ENCODE data around the gene MTMR10.

MTMR10 gene

DNA sequence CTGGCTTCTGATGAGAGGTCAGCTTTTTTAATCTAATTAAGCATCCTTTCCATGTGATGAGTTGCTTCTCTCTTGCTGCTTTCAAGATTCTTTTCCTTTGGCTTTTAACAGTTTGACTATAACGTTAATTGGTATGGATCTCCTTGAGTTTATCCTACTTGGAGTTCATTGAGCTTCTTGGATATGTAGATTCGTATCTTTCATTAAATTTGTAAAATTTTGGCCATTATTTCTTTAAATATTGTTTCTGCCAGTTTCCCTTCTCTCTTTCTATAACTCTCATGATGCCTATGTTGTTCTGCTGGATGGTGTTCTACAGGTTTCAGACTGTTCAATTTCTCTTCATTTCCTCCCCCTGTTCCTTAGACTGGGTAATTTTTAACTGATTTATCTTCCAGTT is 21.0 kb upstream of the MTMR10 start:
- DNase-seq: no peak

DNA sequence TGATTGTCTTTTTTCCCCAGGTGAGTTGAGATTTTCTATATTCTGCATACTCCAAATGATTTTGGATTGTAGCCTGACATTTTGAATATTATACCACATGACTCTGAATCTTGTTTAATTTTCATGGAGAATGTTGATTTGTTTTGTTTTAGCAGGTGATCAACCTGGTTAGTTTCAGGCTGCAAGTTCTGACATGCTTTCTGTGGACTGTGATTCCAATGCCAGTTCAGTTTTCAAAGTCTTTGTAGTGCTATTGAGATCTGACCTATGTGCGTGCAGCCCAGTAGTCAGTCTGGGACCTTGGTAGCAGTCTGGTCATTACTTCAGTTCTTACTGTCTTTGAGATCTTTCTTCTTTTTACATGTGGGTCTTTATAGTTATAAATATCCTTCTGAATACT is 18.6 kb upstream of the MTMR10 start:
- DNase-seq: no peak

DNA sequence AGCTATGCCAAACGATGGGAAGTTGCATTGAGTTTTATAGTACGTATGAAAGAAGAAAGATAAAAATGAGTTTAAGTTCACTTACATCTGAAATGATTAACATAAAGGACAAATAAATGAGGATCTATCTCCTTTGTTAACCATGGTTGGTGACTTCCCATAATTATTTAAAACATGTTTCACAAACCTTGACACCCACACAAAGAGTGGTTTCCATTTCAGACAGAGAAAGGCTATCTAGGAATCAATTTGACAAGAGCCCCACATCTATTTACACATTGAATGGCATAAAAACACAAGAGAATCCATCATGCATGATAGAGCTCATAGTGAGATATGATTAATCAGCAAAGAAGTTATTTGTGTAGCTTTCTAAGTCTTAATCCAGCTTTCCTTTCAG is 14.2 kb upstream of the MTMR10 start:
- DNase-seq: no peak

DNA sequence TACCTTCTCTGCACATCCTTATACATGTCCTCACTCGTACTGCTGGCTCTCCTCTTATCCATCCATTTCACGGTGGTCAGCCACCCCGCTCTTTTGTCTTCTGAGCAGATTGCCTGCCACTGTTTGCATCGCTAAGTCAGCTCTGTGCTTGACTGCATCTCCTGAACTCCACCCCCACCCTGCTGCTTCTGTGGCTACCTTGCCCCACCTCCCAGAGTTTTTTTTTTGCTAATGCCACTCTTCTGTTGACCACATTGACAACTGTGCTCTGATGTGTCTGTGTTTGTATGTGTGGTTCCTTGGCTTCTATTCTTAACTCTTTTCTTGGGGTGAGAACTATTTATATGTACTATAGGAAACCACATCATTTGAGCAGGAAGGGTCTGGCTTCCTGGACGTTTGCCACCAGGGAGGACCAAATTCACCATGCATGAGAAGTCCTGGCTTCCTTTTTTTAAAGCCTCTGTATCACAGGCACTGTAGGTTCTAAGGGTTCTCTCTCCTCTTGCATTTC is 12.8 kb upstream of the MTMR10 start:
- peak in 2 of 5 experiments; percentile 16 to 21 for DNase-seq

DNA sequence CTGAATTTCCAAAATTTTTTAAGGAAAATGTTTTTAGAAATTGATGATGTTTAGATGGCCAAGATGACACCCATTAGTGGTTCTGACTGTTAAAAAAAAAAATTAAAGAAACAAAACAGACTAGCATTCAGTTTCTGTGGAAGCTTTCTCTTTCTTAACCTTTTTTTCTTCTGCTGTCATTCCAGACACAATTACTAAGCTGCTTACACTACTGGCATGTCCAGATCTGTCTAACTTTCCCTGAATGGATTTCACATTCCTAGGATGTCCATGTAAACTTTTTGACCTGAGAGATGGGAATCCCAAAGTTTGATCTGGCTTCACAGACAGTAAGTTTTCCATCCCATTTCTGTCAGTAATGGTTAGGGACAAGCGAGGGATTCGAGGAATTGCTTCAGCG is 10.3 kb upstream of the MTMR10 start:
- no peak for DNase-seq

DNA sequence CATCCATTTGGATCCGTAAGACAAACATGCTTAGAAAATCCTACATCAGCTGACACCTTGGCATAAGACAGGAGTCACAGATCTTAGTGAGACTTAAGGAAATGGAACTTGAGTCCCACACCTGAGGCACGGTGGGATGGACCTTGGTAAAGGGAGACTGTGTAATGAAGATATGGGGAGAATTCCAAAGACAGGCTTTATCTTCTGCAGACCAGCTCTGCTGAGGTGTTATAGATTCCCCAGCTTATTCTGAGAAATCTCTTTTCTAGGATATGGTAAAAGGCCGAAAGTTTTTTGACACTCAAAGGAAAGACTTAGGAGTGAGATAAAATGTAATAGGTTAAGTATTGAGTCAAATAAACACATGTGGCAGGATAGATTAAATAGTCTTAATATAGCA is 8.3 kb upstream of the MTMR10 start:
- DNase-seq: no peak

DNA sequence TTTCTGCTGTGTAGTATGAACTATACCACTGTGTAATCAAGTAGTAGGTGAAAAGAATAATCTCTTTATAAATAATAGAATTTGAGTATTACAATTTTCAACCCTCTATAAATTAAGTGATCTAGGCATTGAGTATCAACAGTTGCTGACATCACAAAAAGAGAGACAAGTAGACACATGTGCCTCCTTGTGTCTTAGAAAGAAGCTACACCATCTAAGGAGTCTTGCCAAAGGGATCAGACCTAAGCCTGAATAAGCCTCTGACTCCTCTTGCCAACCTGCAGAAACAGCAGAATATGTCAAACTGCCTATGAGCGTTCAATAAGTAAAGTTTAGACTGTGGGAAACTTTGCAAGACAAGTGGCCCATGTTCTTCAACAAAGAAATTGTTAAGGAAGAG is 5.8 kb upstream of the MTMR10 start:
- DNase-seq: peak in 1 of 5 experiments; percentile 8

DNA sequence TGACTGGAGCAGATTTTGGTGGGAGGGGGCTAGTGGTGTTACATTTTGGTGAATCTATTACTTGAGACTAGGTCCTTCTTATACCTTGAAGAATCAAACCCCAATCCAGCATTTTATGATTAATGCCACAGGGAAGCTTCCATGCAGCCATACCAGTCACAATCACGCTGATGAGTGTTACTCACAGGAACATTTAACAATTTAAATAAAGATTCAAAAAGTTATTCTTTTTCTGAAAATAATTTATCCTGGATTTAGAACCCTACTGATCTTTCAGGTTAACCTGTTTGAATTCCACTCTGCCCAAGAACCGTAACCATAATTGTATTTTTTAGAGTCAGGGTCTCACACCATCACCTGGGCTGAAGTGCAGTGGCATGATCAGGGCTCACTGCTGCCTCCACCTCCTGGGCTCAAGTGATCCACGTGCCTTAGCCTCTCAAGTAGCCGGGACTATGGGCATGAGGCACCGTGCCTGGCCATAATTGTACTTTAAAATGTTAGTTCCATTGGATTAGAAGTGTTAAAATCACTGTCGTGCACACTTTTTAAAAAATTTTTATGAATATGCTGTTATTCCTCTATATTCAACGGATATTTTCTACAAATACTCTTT is 929 bp upstream of the MTMR10 start:
- no peak for DNase-seq

DNA sequence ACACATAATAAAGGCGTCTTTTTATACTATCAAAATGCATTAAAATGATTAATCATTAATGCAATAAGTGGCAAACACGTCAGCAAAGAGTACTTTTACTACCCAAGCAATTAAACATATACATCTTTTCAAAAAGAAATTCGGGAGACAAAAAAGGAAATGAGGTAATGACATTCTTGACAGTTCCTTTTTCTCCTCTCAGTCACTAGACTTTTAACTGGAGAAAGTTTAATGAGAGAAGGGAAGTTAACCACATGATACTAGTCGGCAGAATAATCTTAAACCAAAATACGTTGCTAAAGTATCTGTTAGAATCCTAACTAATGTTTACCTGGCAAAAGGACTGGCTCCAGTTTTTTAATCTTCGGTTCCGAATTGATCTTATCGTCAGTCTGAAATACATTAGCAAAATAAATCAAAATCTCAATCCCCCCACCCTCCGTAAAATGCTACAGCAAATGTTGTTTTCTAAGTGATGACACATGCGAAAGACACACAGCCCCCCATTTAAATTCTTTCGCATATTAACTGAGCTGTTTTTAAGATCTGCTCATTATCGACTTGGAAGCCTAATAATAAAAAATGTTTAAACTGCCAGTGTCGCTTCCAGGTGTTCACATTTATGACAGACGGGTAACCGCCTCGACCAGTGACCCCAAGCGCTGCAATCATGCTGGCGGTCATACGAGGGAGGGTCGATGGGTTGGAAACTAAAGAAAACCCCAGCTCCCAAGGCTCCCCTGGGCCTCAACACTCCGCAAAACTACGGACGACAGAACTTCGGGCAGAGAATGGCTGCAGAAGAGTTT is 778 bp downstream of the MTMR10 start:
- DNase-seq: no peak

DNA sequence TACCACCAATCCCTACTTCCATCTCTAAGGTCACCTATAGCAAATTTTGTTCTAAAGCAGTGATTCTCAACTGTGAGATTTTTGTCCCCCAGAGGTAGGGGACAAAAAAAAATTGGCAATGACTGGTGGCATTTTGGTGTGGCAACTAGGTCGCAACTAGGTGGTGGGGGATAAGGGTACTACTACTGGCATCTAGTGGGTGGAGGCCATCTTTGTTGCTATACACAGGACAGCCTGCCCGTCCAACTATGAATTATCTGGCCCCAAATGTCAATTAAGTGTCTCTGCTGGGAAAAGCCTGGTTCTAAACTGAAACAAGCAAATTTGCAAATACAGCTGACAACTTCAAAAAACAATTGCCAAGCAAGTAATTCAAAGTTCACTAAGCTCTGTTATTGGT is 1.4 kb downstream of the MTMR10 start:
- peak in 1 of 5 experiments; percentile 33 for DNase-seq

DNA sequence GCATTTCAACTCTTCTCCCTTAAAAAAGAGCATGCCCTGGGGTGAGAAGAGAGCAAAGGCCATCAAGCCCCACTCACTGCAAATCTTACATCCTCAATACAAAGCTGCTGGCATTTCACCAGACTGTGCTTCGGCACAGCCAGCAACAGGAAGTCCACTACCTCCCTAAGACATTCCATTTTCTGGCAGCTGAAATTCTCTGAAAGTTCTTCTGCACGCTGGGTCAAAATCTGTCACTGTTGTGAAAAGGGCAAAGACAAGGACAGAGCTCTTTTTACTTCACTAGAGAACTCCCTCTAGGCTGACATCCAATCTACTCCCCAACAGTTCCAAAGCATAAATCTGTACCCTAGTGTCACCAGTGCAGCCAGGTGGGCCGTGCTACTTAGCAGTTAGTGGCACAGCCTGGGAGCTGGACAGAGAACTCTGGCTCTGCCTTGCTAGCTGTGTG is 6.3 kb downstream of the MTMR10 start:
- DNase-seq: no peak

DNA sequence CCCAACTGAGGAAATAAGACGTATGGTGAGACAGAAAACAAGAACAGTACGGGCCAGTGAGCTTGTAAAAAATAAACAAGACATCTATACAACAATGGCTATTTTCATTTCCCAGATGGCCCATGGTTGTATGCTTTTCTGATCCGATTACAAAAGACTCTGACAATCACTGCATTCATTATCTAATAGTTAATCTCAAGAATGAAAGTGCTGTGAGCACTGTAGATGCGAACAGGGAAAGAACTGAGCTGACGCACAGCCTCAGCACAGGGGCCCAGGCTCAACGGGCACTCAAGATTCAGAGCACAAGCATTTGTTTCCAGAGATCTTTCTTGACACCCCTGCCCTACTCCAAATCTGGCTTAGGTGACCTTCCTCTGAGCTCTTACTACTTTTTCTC is 6.9 kb downstream of the MTMR10 start:
- no peak for DNase-seq

DNA sequence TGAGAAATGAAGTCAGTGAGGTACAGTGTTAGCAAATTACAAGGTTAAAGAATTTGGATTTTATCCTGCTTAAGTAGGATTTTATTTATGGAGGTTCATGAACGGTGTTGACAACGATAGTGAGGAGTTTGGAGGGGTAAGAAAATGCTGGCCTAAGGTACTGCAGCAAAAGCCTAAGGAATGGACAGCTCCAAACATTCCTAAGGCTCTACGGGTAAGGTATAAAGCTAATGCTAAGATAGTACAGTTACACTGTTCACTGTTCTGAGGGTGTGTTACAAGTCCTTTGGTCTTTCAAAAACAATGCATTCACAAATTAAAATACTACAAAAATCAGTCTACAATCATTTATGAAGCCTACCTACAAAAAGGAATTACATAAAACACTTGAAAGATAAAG is 7.3 kb downstream of the MTMR10 start:
- no peak for DNase-seq

DNA sequence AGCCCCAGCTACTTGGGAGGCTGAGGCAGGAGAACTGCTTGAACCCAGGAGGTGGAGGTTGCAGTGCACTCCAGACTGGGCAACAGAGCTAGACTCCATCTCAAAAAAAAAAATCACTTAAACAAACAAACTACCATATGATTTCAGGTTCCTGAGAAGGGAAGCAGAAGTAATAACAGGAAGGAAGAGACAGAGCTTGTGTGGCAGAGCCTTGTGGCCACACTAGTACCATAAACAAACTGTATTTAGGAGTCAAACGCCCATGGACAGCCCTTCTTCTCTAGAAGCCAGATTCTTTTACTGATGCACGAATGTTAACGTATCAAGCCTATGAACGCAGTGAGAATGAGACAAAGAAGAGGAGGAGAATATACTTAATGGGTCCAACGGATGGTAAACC is 12.0 kb downstream of the MTMR10 start:
- peak in 1 of 5 experiments; percentile 38 for DNase-seq

DNA sequence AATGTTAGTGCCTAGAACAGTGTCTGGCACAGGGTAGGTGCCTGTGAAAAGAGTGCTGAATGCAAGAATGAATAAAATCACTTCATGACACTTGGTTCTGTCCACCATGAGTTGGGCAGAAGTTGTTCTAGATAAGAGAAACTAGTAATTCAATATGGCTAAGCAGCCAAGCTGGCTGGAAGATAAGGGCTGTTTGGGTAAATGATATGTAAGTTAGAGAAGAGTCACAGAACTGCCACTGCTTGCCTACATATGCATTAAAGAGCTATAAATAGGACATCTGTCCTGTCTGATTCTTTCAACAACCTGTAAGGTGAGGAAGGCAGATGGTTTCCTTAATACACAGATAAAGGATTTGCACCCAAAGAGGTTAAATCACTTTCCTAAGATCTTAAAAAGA is 13.1 kb downstream of the MTMR10 start:
- no peak for DNase-seq

DNA sequence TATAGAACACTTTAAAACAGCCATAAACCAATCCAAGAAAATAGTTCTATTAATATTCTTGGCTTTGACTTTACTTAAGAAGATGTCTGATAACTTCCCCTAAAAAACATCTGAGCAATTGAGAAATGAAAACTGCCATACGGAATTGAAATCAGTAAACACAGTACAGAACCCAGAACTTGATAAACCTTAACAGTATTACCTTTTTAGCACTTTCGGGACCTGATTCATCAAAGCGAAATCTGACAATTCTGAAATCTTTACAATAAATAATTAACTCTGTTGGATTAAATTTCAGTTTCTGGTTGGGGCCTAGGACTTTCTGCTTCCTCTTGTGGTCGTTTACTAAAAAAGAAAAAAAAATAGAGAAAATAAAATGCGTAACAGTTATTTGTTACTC is 17.3 kb downstream of the MTMR10 start:
- DNase-seq: no peak

DNA sequence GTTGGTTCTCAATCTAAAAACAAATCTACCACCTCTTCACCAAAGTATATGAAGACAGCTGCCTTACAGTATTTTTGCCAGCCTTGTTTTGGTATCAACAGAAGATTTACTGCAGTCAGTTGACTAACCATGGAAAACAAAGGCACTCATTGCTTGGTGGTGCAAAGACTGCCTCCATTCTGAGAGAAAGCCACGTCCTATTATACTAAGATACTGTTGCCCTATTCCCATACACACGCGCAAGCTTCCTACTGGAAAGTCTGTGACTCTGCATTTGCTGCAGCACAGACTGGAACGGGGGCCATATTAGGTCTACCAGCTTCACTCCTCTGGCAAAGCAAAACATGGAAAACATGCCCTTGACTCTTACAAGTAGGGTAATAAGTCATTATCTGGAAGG is 18.0 kb downstream of the MTMR10 start:
- DNase-seq: peak in 1 of 5 experiments; percentile 43

DNA sequence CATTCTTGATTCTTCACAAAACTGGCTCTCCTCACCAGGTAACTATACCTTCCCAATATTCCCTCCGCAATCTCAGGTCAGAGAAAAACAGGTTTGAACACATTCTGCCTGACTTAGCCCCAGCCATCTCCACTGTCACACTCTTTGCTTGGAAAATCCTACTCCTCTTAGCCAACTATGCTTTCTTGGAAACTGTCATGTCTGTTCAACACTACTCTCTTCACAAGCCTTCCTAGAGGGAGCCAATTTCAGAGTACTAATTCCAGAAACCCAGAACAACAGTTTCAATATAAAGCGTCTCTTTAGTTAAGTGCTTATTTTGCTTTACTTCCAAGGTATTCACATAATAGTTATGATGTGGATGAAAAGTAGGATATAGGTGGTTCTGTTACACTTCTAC is 21.7 kb downstream of the MTMR10 start:
- no peak for DNase-seq

DNA sequence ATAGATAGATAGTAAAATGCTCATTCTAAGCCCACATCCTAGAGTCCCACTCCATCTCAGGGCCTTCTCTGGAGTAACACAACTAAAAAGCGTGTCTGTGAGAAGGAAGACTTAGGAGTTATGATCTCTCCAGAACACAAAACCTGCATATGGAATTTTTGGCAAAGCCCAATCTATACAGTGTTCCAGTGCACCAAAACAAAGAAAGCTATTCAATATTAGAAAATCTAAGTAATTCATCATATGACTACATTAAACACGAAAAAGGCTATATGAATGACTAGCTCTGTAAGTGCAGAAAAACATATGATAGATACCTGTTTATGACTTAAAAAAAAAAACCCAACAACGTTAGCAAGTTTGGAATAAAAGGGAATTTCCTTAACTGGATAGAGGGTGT is 27.7 kb downstream of the MTMR10 start:
- no peak for DNase-seq

DNA sequence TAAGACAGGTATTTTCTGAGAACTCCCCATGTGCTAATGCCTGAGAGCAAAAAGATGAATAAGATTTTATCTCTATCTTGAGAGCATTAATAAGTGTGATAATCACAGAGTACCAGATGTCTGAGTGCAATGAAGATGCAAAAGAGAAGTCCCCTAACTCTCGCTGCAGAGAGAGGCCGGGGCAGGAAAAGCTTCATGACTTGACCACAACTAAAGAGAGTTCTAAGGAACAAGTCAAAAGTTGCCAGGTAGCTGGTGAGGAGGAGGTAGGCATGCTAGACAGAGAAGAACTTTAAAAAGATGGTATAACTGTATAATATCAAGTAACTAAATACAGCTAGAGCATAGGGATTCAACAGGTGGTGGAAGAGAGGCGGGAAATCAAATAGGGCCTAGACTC is 28.8 kb downstream of the MTMR10 start:
- DNase-seq: no peak

DNA sequence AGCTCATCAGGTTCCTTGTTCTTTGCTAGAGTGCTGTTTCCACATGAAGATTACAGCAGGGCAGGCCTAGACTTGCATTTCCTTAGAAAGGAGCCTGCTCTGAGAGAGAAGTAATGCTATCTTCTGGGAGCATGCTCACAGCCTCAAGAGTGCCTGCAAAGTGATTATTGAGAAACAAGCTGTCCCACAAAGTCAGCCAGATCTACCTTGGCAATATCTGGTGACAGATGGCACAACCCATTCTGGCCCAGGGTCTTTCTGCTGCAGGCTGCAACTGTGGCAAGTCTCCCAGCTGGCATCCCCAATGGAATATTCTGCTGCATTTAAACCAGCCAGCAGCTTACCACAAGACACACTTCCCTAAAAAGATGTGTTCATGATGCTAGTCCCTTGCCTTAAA is 29.3 kb downstream of the MTMR10 start:
- DNase-seq: no peak

DNA sequence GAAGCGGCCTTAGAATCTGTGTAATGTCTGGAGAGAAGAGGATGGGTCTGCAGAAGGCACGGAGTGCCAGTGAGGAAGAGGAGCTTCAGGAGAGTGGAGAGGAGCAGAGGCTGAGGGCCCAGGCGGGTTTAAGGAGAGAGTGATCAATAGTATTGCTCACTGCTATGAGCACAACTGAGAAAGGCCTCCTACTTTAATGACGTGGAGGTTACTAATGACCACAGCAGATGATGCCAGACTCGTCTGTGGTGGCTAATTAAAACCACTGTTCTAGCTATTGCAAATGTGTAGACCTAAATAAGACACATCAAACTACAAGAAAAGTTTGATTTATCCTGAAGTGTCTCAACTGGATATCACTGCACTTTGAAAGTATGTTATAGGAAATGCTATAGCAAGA is 33.2 kb downstream of the MTMR10 start:
- no peak for DNase-seq

DNA sequence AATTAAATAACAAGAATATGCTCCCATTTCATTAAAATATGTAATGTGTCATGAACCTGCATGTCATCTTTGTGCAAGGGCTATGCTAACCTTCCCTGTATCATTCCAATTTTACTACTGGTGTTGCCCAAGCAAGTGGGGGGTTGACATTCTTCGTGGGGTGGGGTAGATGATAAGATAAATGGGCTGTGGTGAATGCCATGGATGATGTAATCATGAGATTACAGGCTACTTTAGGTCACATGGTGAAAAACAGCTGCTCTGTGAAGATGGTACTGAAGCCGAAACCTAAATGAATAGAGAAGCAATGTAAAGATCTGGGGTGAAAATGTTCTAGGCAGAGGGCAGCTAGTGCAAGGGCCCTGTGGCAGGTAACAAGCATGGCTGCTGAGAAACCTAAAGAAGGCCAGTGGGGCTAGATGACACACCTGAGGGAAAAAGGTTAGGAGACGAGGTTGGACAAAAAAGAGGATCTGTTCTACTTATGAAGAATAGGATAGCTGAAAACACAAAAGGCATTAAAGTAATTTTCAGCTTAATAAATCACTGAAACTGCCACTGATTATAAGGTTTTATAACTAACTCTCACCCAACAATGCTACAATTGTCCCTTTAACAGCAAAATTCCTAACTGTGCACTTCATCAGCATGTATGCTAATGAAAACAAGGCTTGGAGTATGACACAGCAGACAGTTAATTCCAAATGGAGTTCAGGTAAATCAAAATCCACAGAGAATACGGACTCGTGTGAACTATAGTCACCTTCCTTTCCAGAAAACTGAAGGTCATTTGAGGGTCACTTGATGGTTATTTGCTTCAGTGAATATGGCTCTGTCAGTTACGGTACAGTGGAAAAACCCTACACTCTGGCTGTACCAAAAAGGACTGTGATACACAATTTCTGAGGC is 35.0 kb downstream of the MTMR10 start:
- peak in 1 of 5 experiments; percentile 12 for DNase-seq

Data from T-helper 2 cell (primary cell).